Ecto neural progenitor cell (in vitro differentiated cells): ENCODE measurements around the gene SLCO1A2.

Experiments used
- DNase-seq: peaks from one replicate; pipeline ENCODE4 v3.0.0-alpha.2; 2018; ENCODE audit warnings: low spot score

The SLCO1A2 gene

GRCh38 chr12:21330682-21331253, 3.9 kb downstream of the SLCO1A2 start:
- no peak for DNase-seq

GRCh38 chr12:21328578-21328977, 6.1 kb downstream of the SLCO1A2 start:
- no peak for DNase-seq

- no peak for DNase-seq
Measured at GRCh38 chr12:21324551-21324950, 10.2 kb downstream of the SLCO1A2 start.

- no peak for DNase-seq
Measured at GRCh38 chr12:21323736-21324135, 11.0 kb downstream of the SLCO1A2 start.

- DNase-seq = no peak
Measured at GRCh38 chr12:21308785-21309184, 25.9 kb downstream of the SLCO1A2 start.

- no peak for DNase-seq
Measured at GRCh38 chr12:21305661-21306060, 29.1 kb downstream of the SLCO1A2 start.

GRCh38 chr12:21300632-21301031, 34.1 kb downstream of the SLCO1A2 start:
- DNase-seq = no peak

GRCh38 chr12:21296751-21297406, 37.8 kb downstream of the SLCO1A2 start:
- DNase-seq = no peak

- DNase-seq = no peak
Measured at GRCh38 chr12:21296348-21296747, 38.4 kb downstream of the SLCO1A2 start.

GRCh38 chr12:21294176-21294575, 40.5 kb downstream of the SLCO1A2 start:
- DNase-seq = no peak

GRCh38 chr12:21292111-21292510, 42.6 kb downstream of the SLCO1A2 start:
- DNase-seq = no peak

- DNase-seq = no peak
Measured at GRCh38 chr12:21289698-21290097, 45.0 kb downstream of the SLCO1A2 start.

GRCh38 chr12:21276826-21277225, 57.9 kb downstream of the SLCO1A2 start:
- no peak for DNase-seq

GRCh38 chr12:21265932-21266331, 68.8 kb downstream of the SLCO1A2 start:
- DNase-seq = no peak

- DNase-seq = no peak
Measured at GRCh38 chr12:21264232-21264631, 70.5 kb downstream of the SLCO1A2 start.

- no peak for DNase-seq
Measured at GRCh38 chr12:21257172-21257571, 77.5 kb downstream of the SLCO1A2 start.

- no peak for DNase-seq
Measured at GRCh38 chr12:21252070-21252469, 82.6 kb downstream of the SLCO1A2 start.

- no peak for DNase-seq
Measured at GRCh38 chr12:21248679-21249078, 86.0 kb downstream of the SLCO1A2 start.

- no peak for DNase-seq
Measured at GRCh38 chr12:21239866-21240265, 94.9 kb downstream of the SLCO1A2 start.

- no peak for DNase-seq
Measured at GRCh38 chr12:21234395-21234794, 100.3 kb downstream of the SLCO1A2 start.

GRCh38 chr12:21223930-21224329, 110.8 kb downstream of the SLCO1A2 start:
- DNase-seq = no peak

- DNase-seq = no peak
Measured at GRCh38 chr12:21221778-21222177, 112.9 kb downstream of the SLCO1A2 start.

GRCh38 chr12:21221072-21221471, 113.6 kb downstream of the SLCO1A2 start:
- no peak for DNase-seq

GRCh38 chr12:21220266-21220665, 114.5 kb downstream of the SLCO1A2 start:
- no peak for DNase-seq
